HG03060 (cell line): ENCODE data around the gene ZNRF3.
"Not testable (repeated sequence)": the region's sequence is repeated elsewhere in the genome, so short reads cannot be mapped to it uniquely, and the experiment has no call there.

Source experiments
- ATAC-seq: cut with Tn5 transposase; IDR thresholded peaks from one replicate; pipeline ENCODE4 v1.9.1; 2021; ENCODE audit warnings: low read depth, moderate number of reproducible peaks; ENCODE audit not compliant: unreplicated experiment

The ZNRF3 gene

DNA sequence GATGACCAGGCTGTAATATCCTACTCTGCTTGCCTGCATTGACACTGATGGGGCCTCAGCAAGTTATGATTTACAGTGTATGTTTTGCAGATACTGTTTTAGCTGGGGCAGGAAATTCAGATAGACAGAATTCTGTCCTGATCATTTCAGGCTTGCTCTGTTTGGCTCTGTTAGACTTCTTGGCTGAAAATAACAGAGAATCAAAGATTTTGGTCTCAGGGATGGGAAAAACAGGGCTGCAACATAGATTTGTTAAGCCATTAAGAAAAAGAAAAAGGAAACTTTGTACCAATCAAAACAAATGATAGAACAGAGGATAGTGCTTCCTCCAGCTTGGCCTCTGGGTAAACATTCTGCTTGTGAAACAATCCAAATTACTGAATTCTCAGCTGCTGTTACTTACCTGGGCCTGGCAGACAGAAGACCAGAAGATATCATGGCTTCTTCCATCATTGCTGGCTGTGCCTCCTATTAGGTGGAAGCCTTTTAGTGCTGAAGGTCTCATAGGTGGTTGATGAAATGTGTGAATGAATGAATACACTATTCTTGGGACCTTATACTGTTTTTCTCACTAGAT, 22.0 kb downstream of the ZNRF3 start:
- no peak for ATAC-seq

DNA sequence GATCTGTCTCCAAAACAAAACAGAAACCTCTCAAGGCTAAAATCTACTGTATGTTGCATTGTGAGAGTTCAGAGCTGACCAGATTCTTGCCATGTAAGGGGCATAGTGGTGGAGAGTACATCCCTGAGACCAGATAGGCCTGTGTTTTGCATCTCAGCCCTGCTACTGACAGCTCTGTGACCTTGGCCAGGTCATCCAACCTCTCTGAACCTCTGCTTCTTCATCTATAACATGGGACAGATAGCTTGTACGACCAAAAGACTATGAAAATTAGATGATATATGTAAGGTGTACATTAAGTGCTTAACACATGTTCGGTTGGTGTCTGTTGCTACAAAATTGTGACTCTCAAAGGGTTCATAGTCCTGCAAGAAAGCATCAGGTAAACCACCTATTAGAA, 22.9 kb downstream of the ZNRF3 start:
- ATAC-seq, result no peak

DNA sequence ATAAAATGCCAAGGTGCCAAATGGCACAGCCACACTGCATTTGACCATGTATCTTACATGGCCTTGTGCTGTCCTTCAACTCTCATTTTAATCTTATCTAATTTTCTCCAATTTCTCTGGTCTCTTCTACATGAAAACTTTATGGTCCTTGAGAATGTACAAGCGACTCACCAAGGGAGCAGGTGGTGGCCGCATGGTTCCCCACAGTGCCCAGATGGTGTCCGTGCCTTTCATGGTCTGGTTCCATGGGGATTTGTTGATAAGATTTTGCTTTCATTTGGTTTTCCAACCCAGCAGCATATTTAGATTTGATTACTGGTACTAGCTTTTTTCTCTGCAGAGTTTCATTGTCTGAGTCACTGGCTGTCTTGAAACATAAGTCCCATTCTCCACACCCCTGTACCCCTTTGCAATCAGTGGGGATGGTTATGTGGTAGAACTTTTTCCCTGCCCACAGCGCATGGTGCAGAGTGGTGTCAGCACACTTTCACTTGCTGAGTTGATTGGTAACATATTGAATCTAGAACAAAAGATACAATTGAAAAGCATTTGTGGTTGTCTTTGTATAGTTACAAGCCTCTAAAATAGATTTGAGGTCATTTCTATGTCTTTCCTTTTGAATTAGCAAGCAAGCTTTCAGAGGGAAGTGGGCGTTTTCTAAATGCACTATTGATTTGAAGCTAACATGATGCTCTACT, 24.1 kb downstream of the ZNRF3 start:
- ATAC-seq, result peak; percentile 40

DNA sequence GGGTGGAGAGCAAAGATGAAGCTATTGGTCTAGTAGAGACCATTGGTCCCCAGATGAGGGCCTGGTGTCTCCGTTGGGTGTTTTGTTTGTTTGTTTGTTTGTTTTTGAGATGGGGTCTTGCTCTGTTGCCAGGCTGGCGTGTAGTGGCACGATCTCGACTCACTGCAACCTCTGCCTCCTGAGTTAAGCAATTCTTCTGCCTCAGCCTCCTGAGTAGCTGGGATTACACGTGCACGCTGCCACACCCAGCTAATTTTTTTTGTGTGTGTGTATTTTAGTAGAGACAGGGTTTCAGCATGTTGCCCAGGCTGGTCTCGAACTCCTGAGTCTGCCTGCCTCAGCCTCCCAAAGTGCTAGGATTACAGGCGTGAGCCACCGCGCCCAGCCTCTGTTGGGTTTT, 25.4 kb downstream of the ZNRF3 start:
- ATAC-seq, result not testable (repeated sequence)

DNA sequence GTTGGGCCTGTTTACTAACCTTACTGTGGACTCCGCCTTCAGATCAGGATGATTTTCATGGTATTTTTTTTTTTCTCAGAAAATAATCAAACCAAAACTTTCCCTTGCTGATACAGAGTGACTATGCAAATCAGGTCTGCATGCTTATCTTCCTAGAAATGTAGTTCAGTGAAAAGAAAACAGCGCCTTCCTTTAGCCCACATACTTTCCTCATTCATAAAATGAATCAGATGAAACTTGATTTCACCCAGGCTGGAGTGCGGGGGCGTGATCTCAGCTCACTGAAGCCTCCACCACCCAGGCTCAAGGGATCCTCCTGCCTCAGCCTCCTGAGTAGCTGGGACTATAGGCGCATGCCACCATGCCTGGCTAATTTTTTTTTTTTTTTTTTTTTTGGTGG, 26.0 kb downstream of the ZNRF3 start:
- ATAC-seq, result no peak

DNA sequence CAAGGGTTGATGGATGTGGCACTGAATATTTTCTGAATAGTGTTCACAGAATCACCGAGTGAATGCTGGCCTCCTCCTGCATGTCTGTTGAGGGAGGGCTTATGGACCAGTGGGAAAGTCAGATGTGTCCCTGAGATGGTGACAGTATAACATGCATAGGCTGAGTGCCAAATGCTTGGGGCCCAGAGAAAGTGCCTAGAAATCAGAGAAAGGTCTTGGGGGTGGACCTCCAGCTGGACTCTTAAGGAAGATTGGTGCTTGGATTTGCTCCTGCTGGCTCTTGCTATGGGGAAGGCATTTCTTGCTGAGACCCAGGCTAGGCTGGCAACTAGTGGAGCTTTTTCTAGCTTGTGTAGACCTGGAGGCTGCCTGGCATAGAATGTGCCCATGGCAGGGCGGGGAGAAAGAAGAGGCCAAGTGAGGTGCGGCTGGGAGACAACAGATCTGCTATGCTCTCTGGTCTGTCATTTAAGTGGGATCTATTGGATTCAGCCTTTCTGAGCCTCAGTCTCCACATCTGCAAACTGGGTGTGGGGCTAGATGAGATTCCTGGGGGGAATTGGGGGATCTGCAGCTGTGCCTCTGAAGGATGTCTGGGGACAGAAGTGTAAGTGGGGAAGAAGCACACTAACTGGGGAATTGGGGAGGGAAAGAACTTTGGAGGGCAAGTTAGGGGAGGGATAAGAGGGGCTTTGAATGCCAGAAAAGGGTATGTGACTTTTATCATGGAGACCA, 27.4 kb downstream of the ZNRF3 start:
- no peak for ATAC-seq

DNA sequence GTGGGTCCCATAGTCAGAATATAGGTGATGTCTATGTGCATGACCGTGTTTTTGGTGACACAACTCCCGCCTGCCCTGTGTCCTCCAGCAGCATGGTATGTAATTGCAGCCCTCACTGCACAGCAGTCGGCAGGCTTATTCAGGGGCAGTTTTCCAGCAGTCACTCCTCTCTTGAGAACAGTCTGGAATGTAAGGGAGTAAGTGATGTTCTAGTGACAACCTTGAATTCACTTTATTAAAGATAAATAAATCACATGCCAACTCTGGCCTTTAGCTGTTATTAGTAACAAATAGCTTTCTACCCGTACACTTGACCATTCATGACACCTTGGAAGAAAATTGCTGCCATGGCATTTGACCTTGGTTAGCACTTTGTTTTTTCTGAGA, 27.9 kb downstream of the ZNRF3 start:
- ATAC-seq, result no peak

DNA sequence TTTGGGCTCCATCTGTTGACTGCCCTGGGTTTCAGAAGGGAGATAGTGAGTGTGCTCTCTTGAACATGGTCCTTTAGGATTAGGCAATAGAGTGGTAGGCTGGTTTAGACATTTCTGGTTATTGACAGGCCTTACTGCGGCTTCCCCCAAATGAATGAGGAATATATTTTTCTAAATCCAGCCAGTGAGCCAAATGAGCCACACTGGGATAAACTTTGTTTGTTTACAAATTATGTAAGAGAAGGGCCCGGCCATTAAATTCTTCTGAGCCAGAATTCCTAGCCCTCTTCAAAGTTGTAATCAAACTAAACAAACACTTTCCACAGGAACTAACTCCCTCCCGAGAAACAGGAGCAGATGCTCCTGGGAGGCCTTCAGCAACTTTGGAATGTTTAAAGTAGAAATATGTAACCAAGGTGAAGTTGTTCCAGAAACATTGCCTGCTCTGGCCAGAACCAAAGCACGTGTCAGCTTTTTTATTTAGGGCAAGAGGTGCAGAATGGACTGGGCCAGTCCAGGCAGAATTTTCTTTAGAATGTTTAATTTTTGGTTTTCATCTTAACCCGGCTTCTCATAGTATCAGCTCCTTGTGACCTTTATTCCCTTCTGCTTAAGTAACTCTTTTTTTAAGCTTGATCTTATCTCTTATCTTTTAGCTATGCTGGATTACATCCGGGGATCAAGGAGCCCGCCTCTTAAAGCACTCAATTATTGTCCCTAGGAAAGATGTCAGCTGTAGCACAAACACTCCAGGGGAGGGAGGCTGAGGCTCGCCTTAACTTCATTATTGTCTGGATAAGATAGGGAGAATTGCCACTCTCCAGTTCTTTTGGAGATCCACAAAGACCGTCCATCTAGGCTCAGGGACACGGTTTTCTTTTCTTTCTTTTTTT, 28.7 kb downstream of the ZNRF3 start:
- ATAC-seq, result no peak

DNA sequence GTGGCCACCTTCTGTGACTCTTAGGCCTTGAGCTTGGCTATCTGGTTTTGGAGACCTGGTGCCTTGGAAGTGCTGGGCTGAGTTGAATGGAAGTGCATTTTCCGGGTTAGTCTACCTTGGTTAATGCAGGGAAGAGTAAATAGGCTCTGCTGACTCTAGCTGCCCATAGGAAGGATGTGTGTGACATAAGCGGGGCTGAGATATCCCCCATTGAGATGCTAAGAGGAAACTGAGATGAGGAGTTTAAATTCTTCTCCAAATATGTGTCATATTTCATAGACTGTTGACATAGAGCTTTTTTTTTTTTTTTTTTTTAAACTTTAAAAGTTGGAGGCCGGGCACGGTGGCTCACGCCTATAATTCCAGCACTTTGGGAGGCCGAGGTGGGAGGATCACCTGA, 30.8 kb downstream of the ZNRF3 start:
- no peak for ATAC-seq

DNA sequence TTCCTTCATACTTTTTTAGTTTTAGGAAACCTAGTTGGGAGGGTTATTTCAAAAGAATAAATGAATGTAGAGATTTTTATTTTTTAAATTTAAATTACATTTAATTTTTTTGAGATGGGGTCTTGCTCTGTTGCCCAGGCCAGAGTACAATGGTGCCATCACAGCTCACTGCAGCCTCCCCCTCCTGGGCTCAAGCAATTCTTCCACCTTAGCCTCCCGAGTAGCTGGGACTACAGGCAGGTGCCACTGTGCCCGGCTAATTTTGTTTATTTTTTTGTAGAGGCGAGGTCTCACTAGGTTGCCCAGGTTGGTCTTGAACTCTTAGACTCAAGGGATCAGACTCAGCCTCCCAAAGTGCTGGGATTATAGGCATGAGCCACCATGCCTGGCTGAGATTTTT, 32.6 kb downstream of the ZNRF3 start:
- no peak for ATAC-seq

DNA sequence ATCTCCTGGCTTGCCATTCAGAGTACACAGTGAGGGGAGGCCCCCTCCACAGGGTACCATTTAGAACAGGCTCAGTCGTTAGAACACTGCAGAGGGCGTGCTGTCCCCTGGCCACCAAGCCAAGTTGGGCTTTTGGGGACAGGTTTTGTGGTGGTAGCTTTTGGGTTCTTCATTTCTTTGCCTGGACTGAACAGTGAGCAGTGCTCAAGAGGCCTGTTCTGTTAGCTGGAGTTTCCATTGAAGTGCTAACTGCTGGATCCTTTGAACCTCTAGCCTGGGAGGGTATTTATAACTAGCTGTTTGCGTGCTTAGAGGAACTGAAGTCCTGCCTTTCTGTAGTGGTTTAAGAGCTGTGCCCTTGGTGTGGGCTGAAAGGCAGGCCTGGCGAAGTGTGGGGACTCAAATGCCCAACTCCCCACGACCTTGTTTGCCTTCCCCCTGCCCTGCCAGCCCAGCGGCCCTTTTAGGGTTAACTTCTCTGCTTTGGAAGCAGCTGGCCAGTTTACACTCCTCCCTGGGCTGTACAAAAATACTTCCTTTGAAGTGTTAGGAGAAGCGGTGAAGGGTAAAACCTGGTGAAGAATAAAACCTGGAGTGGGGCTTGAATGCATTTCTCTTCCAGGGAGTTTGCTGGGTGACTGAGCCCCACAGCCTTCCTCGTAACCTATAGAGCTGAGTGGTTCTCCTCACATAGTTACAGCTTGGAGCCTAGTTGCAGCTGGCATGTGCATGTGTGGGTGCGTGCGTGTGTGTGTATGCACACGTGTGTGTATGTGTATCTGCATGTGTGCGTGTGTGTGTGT, 34.6 kb downstream of the ZNRF3 start:
- ATAC-seq, result no peak

DNA sequence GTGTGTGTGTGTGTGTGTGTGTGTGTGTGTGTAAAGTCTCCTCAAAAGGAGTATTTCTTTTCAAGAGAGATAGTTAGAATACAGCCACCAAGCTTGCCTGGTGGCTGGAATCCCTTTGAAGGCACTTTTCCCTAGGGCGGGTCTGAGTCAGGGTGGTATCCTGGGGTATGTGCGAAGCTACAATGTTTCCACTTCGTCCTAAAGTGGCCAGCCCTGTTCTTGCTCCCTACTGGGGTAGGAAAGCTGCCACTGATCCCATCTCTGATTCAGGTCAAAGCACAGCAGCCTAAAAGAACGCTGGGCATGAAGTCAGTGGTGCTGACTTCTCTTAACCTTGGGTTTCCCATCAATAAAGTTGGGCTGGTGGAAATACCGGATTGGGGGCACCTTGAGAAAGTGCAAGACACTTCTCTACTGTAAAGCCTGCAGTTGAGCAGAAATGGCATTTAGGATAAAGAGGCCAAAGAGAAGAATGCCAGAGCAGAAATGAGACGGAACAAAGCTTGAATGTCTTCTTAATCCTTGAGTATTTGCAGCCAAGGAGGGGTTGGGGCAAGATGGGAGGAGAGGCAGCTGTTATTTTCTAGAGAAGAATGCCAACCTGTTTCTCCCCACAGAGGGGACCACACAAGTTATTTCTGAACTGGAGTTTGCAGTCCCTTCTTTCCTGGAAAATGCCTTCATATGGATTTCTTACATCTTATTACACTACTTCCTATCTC, 35.3 kb downstream of the ZNRF3 start:
- ATAC-seq, result no peak

DNA sequence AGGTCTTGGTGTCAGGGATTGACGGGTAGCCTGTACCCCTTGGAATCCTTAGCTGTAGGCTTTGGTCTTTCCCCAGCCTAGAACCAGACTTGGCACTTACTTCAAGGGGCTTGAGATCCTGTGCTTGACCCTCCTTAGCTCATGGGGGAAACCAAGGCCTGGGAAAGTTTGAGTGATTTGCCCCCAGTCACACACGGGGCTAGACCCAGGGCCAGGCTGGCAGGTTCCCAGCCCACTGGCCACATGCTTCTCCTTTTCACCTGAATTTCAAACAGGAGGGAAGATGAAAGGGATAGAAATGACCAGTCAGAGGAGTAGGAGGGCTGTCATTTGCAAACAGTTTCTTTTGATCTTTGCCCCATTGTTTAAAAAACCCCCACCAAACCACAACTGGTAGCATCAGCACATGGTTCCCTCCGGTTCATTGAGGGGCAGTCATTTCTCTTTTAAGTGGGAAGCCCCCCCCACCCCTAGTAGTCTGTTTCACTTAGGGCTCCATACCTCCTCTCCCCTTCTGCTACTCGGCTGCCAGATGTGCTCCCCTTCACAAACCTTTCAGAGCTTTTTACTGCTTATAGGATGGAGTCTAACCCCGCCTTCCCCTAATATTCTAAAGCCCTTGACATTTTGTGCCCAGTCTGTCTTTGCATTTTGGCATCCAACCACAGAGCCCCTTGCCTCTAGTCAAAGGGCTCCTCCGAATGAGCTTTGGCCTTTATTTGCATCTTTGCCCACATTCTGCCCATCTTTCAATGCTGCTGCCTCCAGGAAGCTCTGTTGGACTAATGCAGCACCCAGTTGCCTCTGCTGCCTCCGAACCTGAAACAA, 37.6 kb downstream of the ZNRF3 start:
- ATAC-seq, result no peak

DNA sequence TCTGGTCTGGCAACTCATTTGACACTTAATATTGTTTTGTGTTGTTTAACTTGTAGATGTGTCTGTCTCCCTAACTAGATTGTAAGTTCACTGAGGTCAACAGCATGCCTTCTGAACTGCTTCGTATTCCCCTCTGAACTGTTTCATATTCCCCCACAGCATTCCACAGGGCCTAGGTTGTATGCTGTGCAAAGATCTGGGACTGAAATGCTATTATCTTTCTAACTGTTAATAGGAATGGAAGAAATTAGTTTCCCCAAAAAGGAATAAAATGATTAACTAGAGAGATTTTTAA, 38.2 kb downstream of the ZNRF3 start:
- no peak for ATAC-seq

DNA sequence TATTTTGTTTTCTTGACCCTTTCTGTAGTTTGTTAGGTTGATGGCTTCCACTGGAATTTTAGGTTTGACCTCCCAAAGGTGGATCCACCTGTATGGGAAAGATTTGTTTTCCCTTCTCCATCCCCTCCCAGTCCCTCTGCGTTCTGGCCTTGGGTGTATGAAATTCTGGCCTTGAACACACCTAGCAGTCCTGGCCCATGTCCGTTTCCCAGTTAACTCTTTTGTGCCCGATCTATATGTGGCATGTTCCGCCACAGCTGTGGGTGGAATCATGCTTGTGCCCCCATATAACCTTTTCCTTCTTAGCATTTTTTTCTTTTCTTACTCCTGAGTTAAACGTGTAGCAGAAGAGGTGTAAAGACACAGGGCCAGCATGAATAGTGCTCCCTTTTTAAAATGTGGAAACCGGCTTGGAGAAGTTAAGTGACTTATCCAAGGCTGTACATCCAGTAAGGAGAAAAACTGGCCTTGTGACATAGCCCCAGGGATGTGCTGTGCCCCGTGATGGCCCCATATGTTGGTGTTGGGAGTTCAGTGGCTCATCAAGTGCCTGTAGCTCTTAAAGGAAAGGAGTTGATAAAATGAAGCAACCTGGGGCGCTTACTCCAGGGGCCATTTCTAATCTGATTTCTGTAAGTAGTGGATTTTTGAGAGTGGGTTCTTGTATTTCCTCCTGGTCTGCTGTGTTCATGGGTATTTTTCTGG, 39.3 kb downstream of the ZNRF3 start:
- ATAC-seq, result no peak

DNA sequence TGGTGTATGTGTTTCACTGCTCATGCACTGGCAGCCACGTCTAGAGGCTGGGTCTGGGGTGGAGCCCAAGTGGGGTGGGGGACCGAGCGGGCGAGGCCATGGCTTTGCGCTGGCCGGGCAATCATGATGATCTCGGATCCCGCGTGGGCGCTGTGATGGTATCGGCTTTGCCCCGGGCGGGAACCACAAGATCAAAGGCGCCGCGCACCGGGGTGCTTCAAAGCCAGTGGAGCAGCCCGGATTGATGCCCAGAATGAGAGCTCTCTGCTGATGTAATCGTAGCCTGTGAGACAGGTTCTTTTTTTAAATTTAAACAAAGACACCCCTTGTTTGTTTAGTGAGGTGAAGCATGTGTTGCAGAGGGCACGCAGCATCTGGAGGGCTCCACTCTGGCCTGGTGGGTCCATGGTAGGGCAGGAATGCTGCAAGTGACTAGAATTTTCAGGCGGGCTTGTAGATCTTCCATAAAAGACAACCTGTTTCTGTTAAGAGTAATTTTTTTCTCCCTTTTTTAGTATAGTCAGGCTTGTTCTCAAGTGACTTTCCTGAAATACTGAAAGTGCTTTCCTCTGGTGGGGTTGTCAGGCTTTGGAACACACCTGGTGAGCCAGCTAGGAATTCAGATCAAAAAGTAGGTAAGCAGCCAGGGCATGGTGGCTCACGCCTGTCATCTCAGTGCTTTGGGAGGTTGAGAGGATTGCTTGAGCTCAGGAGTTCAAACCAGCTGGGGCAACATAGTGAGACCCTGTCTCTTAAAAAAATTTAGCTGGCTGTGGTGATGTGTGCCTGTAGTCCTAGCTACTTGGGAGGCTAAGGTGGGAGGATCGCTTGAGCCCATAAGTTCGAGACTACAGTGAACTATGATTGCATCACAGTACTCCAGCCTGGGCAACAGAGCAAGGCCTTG, 40.7 kb downstream of the ZNRF3 start:
- no peak for ATAC-seq

DNA sequence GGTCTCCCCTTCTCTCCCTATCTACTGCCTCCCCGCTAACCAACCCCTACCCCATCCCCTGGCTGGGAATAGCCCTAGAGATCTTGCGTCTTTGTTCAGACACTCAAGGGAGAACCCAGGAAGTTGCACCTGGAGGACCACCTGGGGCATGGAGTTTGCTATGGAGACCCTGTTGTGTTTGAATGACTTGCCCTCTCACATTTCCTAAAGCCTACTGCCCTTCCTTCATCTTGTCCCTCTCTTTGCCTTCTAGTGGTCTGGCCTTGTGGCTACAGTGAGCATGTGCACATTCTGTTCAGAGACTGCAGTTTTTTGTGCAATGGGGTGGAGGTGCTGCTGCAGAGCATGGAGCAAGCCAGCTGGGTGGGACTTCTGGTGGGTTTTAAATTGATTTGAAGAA, 42.5 kb downstream of the ZNRF3 start:
- ATAC-seq, result no peak
